ENCODE results near the gene SRP9.

DNA sequence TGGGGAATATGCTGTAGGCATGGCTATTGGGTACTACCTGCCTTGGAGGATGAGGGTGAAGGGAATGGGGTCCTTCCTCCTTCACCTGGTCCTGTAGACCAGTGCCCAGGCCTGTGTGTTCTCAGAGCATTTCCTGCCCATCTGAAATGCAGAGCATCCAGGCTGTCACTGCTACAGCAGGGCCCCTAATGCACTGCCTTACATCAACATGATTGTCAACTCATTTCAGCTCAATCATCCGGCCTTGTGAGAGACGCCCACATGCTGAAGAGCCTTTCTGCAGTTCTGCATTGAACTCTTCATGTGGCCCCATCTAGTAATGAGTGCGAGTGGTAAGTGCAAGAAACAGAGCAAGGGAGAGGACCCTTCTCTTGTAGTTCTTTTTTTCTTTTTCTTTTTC lies 39.8 kb upstream of the SRP9 start:
- no peak for TF ChIP-seq POLR2A (IDR thresholded peaks at IDR 0.05)
- TF ChIP-seq, protein P1, sequence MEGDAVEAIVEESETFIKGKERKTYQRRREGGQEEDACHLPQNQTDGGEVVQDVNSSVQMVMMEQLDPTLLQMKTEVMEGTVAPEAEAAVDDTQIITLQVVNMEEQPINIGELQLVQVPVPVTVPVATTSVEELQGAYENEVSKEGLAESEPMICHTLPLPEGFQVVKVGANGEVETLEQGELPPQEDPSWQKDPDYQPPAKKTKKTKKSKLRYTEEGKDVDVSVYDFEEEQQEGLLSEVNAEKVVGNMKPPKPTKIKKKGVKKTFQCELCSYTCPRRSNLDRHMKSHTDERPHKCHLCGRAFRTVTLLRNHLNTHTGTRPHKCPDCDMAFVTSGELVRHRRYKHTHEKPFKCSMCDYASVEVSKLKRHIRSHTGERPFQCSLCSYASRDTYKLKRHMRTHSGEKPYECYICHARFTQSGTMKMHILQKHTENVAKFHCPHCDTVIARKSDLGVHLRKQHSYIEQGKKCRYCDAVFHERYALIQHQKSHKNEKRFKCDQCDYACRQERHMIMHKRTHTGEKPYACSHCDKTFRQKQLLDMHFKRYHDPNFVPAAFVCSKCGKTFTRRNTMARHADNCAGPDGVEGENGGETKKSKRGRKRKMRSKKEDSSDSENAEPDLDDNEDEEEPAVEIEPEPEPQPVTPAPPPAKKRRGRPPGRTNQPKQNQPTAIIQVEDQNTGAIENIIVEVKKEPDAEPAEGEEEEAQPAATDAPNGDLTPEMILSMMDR (IDR thresholded peaks at IDR 0.05), result no peak
